Measurements from ENCODE around the gene JAKMIP2.
"Not testable (repeated sequence)": the region's sequence is repeated elsewhere in the genome, so short reads cannot be mapped to it uniquely, and the experiment has no call there.

JAKMIP2 gene

DNA sequence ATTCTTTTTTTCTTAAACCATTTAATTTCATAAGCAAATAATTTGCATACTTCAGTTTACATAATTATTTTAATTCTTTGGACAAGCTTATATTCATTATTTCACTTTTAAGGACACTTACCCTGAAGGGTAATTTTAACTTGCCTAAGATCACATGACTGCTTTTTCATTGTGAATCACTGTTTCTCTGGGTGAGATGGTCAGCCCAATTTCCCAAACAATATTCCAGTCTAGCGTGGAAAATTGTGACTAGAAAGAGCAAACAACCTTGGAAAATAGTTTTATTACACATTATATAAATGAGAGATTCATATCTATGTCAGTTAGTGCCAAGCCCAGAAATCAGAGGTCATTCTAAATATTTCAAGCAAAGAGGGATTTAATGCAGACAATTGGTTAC lies 21.4 kb upstream of the JAKMIP2 start:
- Histone ChIP-seq H2AFZ (ENCODE audit: low read depth, low read length, severe bottlenecking) (no peak overlapping the region), H3K9ac (ENCODE audit: low read length) (no peak overlapping the region)

DNA sequence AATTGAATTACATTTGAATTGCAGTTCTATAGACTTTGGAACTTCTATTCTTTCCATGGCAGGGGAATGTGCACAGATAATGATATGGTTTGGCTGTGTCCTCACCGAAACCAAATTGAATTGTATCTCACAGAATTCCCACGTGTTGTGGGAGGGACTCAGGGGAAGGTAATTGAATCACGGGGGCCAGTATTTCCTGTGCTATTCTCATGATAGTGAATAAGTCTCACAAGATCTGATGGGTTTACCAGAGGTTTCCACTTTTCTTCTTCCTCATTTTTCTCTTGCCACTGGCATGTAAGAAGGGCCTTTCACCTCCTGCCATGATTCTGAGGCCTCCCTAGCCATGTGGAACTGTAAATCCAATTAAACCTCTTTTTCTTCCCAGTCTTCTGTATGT lies 20.6 kb upstream of the JAKMIP2 start:
- not testable (repeated sequence) for H3K9me3 ChIP-seq (ENCODE audit: insufficient read depth, low read length); H2AFZ ChIP-seq (ENCODE audit: low read depth, low read length, severe bottlenecking); H3K9ac ChIP-seq (ENCODE audit: low read length); H4K20me1 ChIP-seq (ENCODE audit: low read depth, low read length); H3K9me2 ChIP-seq (replicated peaks; ENCODE audit: insufficient read depth, low read length); H3K27me3 ChIP-seq (ENCODE audit: low read length); H3K36me3 ChIP-seq (ENCODE audit: low read length); H3K79me2 ChIP-seq (ENCODE audit: insufficient read depth, low read length); H3K4me2 ChIP-seq (ENCODE audit: low read depth, low read length, poor library complexity, severe bottlenecking); H3F3A ChIP-seq (ENCODE audit: insufficient read depth); H3K4me3 ChIP-seq (ENCODE audit: insufficient read depth, low read length, poor library complexity, severe bottlenecking); H3K27ac ChIP-seq (ENCODE audit: low read depth, low read length)

More for the DNA sequence above, 21.4 kb upstream of the JAKMIP2 start:
- TF ChIP-seq EZH2phosphoT487 (conservative IDR thresholded peaks at IDR 0.05; ENCODE audit: low read length): no peak
- TF ChIP-seq, protein P1, sequence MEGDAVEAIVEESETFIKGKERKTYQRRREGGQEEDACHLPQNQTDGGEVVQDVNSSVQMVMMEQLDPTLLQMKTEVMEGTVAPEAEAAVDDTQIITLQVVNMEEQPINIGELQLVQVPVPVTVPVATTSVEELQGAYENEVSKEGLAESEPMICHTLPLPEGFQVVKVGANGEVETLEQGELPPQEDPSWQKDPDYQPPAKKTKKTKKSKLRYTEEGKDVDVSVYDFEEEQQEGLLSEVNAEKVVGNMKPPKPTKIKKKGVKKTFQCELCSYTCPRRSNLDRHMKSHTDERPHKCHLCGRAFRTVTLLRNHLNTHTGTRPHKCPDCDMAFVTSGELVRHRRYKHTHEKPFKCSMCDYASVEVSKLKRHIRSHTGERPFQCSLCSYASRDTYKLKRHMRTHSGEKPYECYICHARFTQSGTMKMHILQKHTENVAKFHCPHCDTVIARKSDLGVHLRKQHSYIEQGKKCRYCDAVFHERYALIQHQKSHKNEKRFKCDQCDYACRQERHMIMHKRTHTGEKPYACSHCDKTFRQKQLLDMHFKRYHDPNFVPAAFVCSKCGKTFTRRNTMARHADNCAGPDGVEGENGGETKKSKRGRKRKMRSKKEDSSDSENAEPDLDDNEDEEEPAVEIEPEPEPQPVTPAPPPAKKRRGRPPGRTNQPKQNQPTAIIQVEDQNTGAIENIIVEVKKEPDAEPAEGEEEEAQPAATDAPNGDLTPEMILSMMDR (IDR thresholded peaks at IDR 0.05; ENCODE audit: insufficient read depth, low read length, poor library complexity, severe bottlenecking): no peak
- Histone ChIP-seq H3F3A (ENCODE audit: insufficient read depth) (no peaks in the 10 kb centered on the region), H3K27me3 (ENCODE audit: low read length) (no peaks in the 10 kb centered on the region), H4K20me1 (ENCODE audit: low read depth, low read length) (no peaks in the 10 kb centered on the region), H3K9me2 (replicated peaks; ENCODE audit: insufficient read depth, low read length) (no peaks in the 10 kb centered on the region), H3K27ac (ENCODE audit: low read depth, low read length) (no peak overlapping the region), H3K79me2 (ENCODE audit: insufficient read depth, low read length) (no peaks in the 10 kb centered on the region), H3K4me3 (ENCODE audit: insufficient read depth, low read length, poor library complexity, severe bottlenecking) (no peak overlapping the region), H3K9me3 (ENCODE audit: insufficient read depth, low read length) (no peaks in the 10 kb centered on the region), H3K4me2 (ENCODE audit: low read depth, low read length, poor library complexity, severe bottlenecking) (peak overlapping the region; percentile 30), H3K36me3 (ENCODE audit: low read length) (no peaks in the 10 kb centered on the region)

DNA sequence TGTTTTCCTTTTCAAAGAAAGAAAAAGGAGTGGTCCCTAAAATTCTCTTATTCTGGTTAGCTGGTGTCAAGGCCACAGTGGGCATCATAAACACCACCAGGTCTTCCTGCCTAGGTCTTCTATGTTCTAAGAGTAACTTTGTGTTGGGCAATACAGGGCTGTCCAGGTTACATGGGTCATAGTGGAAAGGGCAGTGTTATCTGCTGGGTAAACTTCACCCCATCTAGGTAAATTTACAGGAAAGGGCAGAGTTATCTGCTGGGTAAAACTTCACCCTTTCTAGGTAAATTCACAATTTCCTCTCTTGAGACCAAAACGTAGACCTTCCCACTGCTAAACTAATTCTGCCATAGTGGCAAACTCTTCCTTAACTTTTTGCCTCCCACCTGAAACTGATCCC lies 18.9 kb upstream of the JAKMIP2 start:
- Histone ChIP-seq H3K9ac (ENCODE audit: low read length) (no peak overlapping the region), H3K4me2 (ENCODE audit: low read depth, low read length, poor library complexity, severe bottlenecking) (no peak overlapping the region), H3K4me3 (ENCODE audit: insufficient read depth, low read length, poor library complexity, severe bottlenecking) (no peak overlapping the region), H3K27ac (ENCODE audit: low read depth, low read length) (no peak overlapping the region), H3K36me3 (ENCODE audit: low read length) (no peaks in the 10 kb centered on the region), H3K9me3 (ENCODE audit: insufficient read depth, low read length) (no peaks in the 10 kb centered on the region), H4K20me1 (ENCODE audit: low read depth, low read length) (no peaks in the 10 kb centered on the region), H3K27me3 (ENCODE audit: low read length) (no peaks in the 10 kb centered on the region), H3F3A (ENCODE audit: insufficient read depth) (no peaks in the 10 kb centered on the region), H3K79me2 (ENCODE audit: insufficient read depth, low read length) (no peaks in the 10 kb centered on the region), H2AFZ (ENCODE audit: low read depth, low read length, severe bottlenecking) (no peak overlapping the region), H3K9me2 (replicated peaks; ENCODE audit: insufficient read depth, low read length) (no peaks in the 10 kb centered on the region)
- no peak for TF ChIP-seq EZH2phosphoT487 (conservative IDR thresholded peaks at IDR 0.05; ENCODE audit: low read length)
- TF ChIP-seq, protein P1 (IDR thresholded peaks at IDR 0.05; ENCODE audit: insufficient read depth, low read length, poor library complexity, severe bottlenecking): no peak

DNA sequence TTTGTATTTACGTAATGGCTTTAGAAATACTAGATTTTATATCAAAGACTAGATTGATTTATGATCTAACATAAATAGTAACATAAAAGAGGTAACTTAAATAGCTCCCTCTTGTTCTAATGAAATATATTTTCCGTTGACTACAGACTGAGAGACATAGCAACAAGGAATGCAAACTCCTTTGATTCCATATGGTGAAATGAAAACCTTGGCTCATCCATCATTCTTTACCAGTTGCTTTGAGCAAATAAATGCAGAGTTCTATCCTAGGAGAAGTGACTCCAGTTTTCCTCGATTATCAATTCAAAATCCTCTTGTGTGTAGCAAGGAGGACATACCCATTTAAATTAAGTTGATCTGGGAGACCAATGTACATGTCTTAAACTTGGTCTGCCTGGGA lies 18.0 kb upstream of the JAKMIP2 start:
- Histone ChIP-seq H3K36me3 (ENCODE audit: low read length) (no peaks in the 10 kb centered on the region), H3K9me2 (replicated peaks; ENCODE audit: insufficient read depth, low read length) (no peaks in the 10 kb centered on the region), H3K4me3 (ENCODE audit: insufficient read depth, low read length, poor library complexity, severe bottlenecking) (no peak overlapping the region), H3K27me3 (ENCODE audit: low read length) (no peaks in the 10 kb centered on the region), H3F3A (ENCODE audit: insufficient read depth) (no peaks in the 10 kb centered on the region), H3K79me2 (ENCODE audit: insufficient read depth, low read length) (no peaks in the 10 kb centered on the region), H3K9ac (ENCODE audit: low read length) (no peak overlapping the region), H3K4me2 (ENCODE audit: low read depth, low read length, poor library complexity, severe bottlenecking) (no peak overlapping the region), H2AFZ (ENCODE audit: low read depth, low read length, severe bottlenecking) (no peak overlapping the region), H3K27ac (ENCODE audit: low read depth, low read length) (no peak overlapping the region), H4K20me1 (ENCODE audit: low read depth, low read length) (no peaks in the 10 kb centered on the region), H3K9me3 (ENCODE audit: insufficient read depth, low read length) (no peaks in the 10 kb centered on the region)
- no peak for TF ChIP-seq EZH2phosphoT487 (conservative IDR thresholded peaks at IDR 0.05; ENCODE audit: low read length)
- TF ChIP-seq, protein P1 (IDR thresholded peaks at IDR 0.05; ENCODE audit: insufficient read depth, low read length, poor library complexity, severe bottlenecking): no peak

All from SU-DHL-6 (cell line).